ENCODE data around the gene MAP3K14. TPM values are rescaled to one million over a fixed set of nuclear protein-coding genes. Genes with fewer than 3 reads are reported as not detected.
A peak's percentile ranks its signal among the peaks of the same experiment; 100 is the strongest.

The MAP3K14 gene
- total RNA-seq, 4 donors from 2014 or later = 3.7 to 14.7 (median 6.7) TPM

DNA sequence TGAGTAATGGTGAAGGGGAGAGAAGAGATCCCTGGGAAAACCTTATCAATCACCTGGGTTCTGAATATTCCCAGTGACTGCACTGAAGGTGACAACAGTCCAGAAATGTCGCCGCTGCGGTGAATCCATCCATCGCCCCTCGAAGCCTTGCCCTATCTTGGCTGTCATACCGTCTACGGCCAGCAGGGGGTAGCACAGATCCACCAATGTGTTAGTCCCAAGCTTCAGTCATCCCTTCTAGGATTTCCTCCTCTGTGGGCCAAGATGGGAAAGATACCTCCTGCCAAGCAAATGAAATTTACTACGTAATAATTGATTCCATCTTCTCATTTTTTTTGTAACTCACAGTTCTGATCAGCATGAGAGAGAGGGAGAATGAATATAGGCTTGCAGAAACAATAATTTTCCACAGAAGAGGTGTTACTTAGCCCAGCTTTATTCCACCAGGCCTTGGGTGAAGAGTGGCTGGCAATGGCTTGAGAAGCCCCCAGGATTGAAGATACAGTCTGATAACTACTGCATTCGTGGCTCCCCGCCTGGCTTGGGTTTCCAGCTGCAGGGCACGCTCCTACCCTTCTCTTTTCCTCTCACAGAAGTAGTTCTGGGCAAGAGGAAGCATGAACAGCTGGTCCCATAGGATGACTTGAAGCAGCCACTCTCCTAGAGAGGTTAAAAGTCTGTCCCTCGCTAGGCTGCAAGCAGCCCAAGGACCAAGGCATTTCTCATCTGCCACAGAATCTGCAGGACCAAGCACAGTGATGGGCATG lies 97.7 kb downstream of the MAP3K14 start:
- H3K4me3 ChIP-seq = no peak overlapping the region
- DNase-seq = no peak
- no peaks in the 10 kb centered on the region for H3K9me3 ChIP-seq
- H3K27ac ChIP-seq = peak overlapping the region in 1 of 4 donors; percentile 25
- TF ChIP-seq POLR2A (IDR thresholded peaks at IDR 0.05) = no peak
- TF ChIP-seq, protein P1, sequence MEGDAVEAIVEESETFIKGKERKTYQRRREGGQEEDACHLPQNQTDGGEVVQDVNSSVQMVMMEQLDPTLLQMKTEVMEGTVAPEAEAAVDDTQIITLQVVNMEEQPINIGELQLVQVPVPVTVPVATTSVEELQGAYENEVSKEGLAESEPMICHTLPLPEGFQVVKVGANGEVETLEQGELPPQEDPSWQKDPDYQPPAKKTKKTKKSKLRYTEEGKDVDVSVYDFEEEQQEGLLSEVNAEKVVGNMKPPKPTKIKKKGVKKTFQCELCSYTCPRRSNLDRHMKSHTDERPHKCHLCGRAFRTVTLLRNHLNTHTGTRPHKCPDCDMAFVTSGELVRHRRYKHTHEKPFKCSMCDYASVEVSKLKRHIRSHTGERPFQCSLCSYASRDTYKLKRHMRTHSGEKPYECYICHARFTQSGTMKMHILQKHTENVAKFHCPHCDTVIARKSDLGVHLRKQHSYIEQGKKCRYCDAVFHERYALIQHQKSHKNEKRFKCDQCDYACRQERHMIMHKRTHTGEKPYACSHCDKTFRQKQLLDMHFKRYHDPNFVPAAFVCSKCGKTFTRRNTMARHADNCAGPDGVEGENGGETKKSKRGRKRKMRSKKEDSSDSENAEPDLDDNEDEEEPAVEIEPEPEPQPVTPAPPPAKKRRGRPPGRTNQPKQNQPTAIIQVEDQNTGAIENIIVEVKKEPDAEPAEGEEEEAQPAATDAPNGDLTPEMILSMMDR (IDR thresholded peaks at IDR 0.05) = peak; percentile 85 to 99 (median 98)
- peaks cover 4 to 56% (median 23%) of the 10 kb centered on the region in 3 donors for H3K4me1 ChIP-seq
- intact Hi-C loops (cut with DNase I) = loop anchor here (5.0 kb wide), 1 partner anchor 168 kb away; no protein-coding TSS in a partner anchor
- peaks cover 0 to 35% (median 3%) of the 10 kb centered on the region in 4 donors for H3K27me3 ChIP-seq
- 9 to 16% methylated on average over 11 to 12 of the region's 12 CpGs for WGBS, 2 donors
- H3K36me3 ChIP-seq = no peaks in the 10 kb centered on the region

Other genes starting within 250 kb of the MAP3K14 start
- gene PLCD3, start 184.5 kb downstream of the MAP3K14 start, total RNA-seq = 100 to 1,000 TPM in 1 of 4 donors, 10 to 100 TPM in 3; 16.3 to 105 (median 20.5) TPM
- 1 to 10 TPM; 1.7 to 6.9 (median 4.5) TPM for gene ACBD4, start 181.3 kb downstream of the MAP3K14 start, total RNA-seq
- gene HEXIM1, start 168.5 kb downstream of the MAP3K14 start, total RNA-seq = 10 to 100 TPM; 19.8 to 28.4 (median 25.3) TPM
- 1 to 10 TPM; 1.7 to 9.0 (median 4.9) TPM for gene HEXIM2, start 155.1 kb downstream of the MAP3K14 start, total RNA-seq
- gene FMNL1, start 95.1 kb downstream of the MAP3K14 start, total RNA-seq = 10 to 100 TPM in 2 of 4 donors, 1 to 10 TPM in 2; 3.5 to 16.8 (median 6.9) TPM
- gene SPATA32, start 54.9 kb downstream of the MAP3K14 start, total RNA-seq = not detected
- gene ARHGAP27, start 115.8 kb upstream of the MAP3K14 start, total RNA-seq = 100 to 1,000 TPM in 2 of 4 donors, 10 to 100 TPM in 2; 37.7 to 146 (median 103) TPM
- 100 to 1,000 TPM in 1 of 4 donors, 10 to 100 TPM in 3; 47.7 to 105 (median 81.1) TPM for gene PLEKHM1, start 173.7 kb upstream of the MAP3K14 start, total RNA-seq

Measured in esophagus squamous epithelium (tissue), 5 donors.